Glutamatergic neuron (in vitro differentiated cells): Measurements from ENCODE around the gene MAST1. TPM values are rescaled to one million over a fixed set of nuclear protein-coding genes. Genes with fewer than 3 reads are reported as not detected.

Experiments used
- DNase-seq: peaks from one replicate; pipeline ENCODE4 v3.0.0; 2022
- H3K27ac Mint-ChIP-seq: one replicate; pipeline ENCODE4 v1.8.0; 2020; ENCODE audit warnings: mild to moderate bottlenecking, mixed read lengths, inconsistent platforms; ENCODE audit not compliant: unreplicated experiment
- H3K27me3 Mint-ChIP-seq: one replicate; pipeline ENCODE4 v1.8.0; 2020; ENCODE audit warnings: mild to moderate bottlenecking, moderate library complexity, mixed read lengths, inconsistent platforms; ENCODE audit not compliant: unreplicated experiment
- H3K36me3 Mint-ChIP-seq: one replicate; pipeline ENCODE4 v1.8.0; 2020; ENCODE audit warnings: mild to moderate bottlenecking, mixed read lengths, inconsistent platforms; ENCODE audit not compliant: unreplicated experiment
- H3K4me1 Mint-ChIP-seq: one replicate; pipeline ENCODE4 v1.8.0; 2020; ENCODE audit warnings: mild to moderate bottlenecking, low read depth, mixed read lengths, inconsistent platforms; ENCODE audit not compliant: unreplicated experiment
- H3K4me3 Mint-ChIP-seq: one replicate; pipeline ENCODE4 v1.8.0; 2020; ENCODE audit warnings: mild to moderate bottlenecking, mixed read lengths, inconsistent platforms; ENCODE audit not compliant: unreplicated experiment
- H3K9me3 Mint-ChIP-seq: one replicate; pipeline ENCODE4 v1.8.0; 2020; ENCODE audit warnings: mild to moderate bottlenecking, moderate library complexity, mixed read lengths, inconsistent platforms; ENCODE audit not compliant: unreplicated experiment
- CTCF ChIP-seq: fragments of 200-600 bp; sonication (generic); IDR thresholded peaks from one replicate; pipeline ENCODE4 v1.5.0; 2021; ENCODE audit not compliant: partially characterized antibody, unreplicated experiment
- microRNA-seq: library from miRNA; unstranded; fragments of <30 nt; microRNA quantifications from one replicate; pipeline ENCODE4, GENCODE V29; 2020; ENCODE audit not compliant: unreplicated experiment
- total RNA-seq: library from RNA; stranded (reverse); fragmentation: NEBNext Ultra II Directional; extraction: Animal tissue kit (Norgen Biotek cat#: 25700); gene quantifications from one replicate; pipeline ENCODE4 v1.2.1, GENCODE V29; 2021; ENCODE audit not compliant: unreplicated experiment

MAST1 gene
- total RNA-seq, 1 donor from 2014 or later, result 230 TPM

- no peak overlapping the region for H3K4me3 Mint-ChIP-seq
- no peak for DNase-seq
Observed at GRCh38 chr19:12921047-12921446, 82.7 kb downstream of the MAST1 start.

GRCh38 chr19:12922959-12923358 is 84.6 kb downstream of the MAST1 start:
- TF ChIP-seq CTCF, result no peak
- Mint-ChIP-seq H3K27ac (peak overlapping the region; percentile 18), H3K27me3 (peaks cover 3% of the 10 kb centered on the region), H3K9me3 (peaks cover 13% of the 10 kb centered on the region), H3K36me3 (peaks cover 10% of the 10 kb centered on the region), H3K4me3 (no peak overlapping the region), H3K4me1 (no peaks in the 10 kb centered on the region)
- DNase-seq, result no peak

More at GRCh38 chr19:12921047-12921446, 82.7 kb downstream of the MAST1 start:
- Mint-ChIP-seq H3K36me3 (peaks cover 6% of the 10 kb centered on the region), H3K27ac (no peak overlapping the region), H3K9me3 (peaks cover 15% of the 10 kb centered on the region), H3K27me3 (peaks cover 3% of the 10 kb centered on the region), H3K4me1 (no peaks in the 10 kb centered on the region)
- no peak for TF ChIP-seq CTCF

Small RNA genes lying within 50 kb of the gene (microRNA-seq; reads per million reads assigned to microRNA genes)
- gene MIR5695 (0.41 reads per million), gene MIR6794 (10.6 reads per million, percentile 51 among the genes with 10 or more reads in this experiment)

Other genes with a start within 250 kb of the MAST1 start
- 8.0 TPM for gene ZNF490, start 227.7 kb upstream of the MAST1 start, total RNA-seq
- gene ZNF791, start 227.6 kb upstream of the MAST1 start, total RNA-seq, result 27.6 TPM
- gene MAN2B1, start 171.8 kb upstream of the MAST1 start, total RNA-seq, result 72.2 TPM
- gene WDR83, start 171.7 kb upstream of the MAST1 start, total RNA-seq, result 16.3 TPM
- gene DHPS, start 156.6 kb upstream of the MAST1 start, total RNA-seq, result 116 TPM
- gene GNG14, start 150.5 kb upstream of the MAST1 start, total RNA-seq, result not detected
- gene FBXW9, start 141.9 kb upstream of the MAST1 start, total RNA-seq, result 7.4 TPM
- 135 TPM for gene TNPO2, start 114.6 kb upstream of the MAST1 start, total RNA-seq
- 204 TPM for gene TRIR, start 103.8 kb upstream of the MAST1 start, total RNA-seq
- gene GET3, start 101.0 kb upstream of the MAST1 start, total RNA-seq, result 49.3 TPM
- not detected for gene BEST2, start 86.7 kb upstream of the MAST1 start, total RNA-seq
- 40.1 TPM for gene HOOK2, start 63.0 kb upstream of the MAST1 start, total RNA-seq
- 24.9 TPM for gene JUNB, start 47.0 kb upstream of the MAST1 start, total RNA-seq
- 671 TPM for gene PRDX2, start 36.7 kb upstream of the MAST1 start, total RNA-seq
- 14.4 TPM for gene THSD8, start 36.4 kb upstream of the MAST1 start, total RNA-seq
- gene RNASEH2A, start 31.9 kb upstream of the MAST1 start, total RNA-seq, result 16.7 TPM
- gene RTBDN, start 3.9 kb upstream of the MAST1 start, total RNA-seq, result 4.8 TPM
- gene DNASE2, start 42.9 kb downstream of the MAST1 start, total RNA-seq, result 7.9 TPM
- not detected for gene KLF1, start 48.7 kb downstream of the MAST1 start, total RNA-seq
- 34.2 TPM for gene GCDH, start 52.6 kb downstream of the MAST1 start, total RNA-seq
- gene SYCE2, start 80.8 kb downstream of the MAST1 start, total RNA-seq, result 0.59 TPM
- gene FARSA, start 95.2 kb downstream of the MAST1 start, total RNA-seq, result 71.6 TPM
- gene CALR, start 100.1 kb downstream of the MAST1 start, total RNA-seq, result 543 TPM
- gene RAD23A, start 107.3 kb downstream of the MAST1 start, total RNA-seq, result 62.1 TPM
- 28.8 TPM for gene GADD45GIP1, start 118.7 kb downstream of the MAST1 start, total RNA-seq
- 0.44 TPM for gene DAND5, start 131.1 kb downstream of the MAST1 start, total RNA-seq
- gene NFIX, start 157.0 kb downstream of the MAST1 start, total RNA-seq, result 2.4 TPM